ENCODE results near the gene CETN1. TPM values are rescaled to one million over a fixed set of nuclear protein-coding genes. Genes with fewer than 3 reads are reported as not detected.

Gene CETN1
- total RNA-seq, 1 experiment from 2014 or later: not detected

DNA sequence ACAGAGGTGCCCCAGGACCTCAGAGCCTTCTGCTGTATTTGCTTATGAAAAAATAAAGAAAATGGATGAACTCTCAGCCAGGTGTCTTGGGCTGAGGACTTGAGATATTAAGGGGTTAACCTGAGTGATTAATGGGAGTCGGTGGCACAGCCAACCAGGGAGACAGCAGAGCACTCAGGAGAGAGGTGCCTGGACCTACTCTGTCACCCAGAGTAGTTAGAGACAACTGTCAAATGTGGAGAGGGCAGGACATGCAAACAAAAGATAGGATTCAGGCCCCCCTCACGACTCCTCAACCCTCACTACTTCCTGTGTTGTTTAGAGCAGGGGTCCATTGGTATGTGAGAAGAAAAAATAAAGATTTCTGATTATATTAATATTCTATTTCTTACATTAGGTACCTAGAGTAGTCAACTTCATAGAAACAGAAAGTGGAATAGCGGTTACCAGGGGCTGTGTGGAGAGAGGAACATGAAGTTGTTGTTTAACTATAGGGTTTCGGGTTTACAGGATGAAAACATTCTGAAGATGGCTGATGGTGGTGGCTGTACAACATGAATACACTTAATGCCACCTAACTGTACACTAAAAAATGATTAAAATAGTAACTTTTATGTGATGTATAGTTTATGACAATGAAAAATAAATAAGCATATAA, 28.6 kb upstream of the CETN1 start:
- CTCF ChIA-PET: no interaction called here
- H3K27ac ChIP-seq (ENCODE audit: low read depth, low read length, poor library complexity, severe bottlenecking): no peak overlapping the region
- H3K4me1 ChIP-seq (ENCODE audit: insufficient read depth, low read length, poor library complexity, severe bottlenecking): peaks cover 4% of the 10 kb centered on the region
- H3K36me3 ChIP-seq (ENCODE audit: insufficient read depth, low read length, poor library complexity, severe bottlenecking): no peaks in the 10 kb centered on the region
- intact Hi-C loops (cut with micrococcal nuclease; ENCODE audit: unreplicated experiment): no loop called here
- TF ChIP-seq EZH2 (IDR thresholded peaks at IDR 0.05; ENCODE audit: borderline replicate concordance, low read depth, low read length, poor library complexity, severe bottlenecking) (no peak), CTCF (conservative IDR thresholded peaks at IDR 0.05; ENCODE audit: low read depth, low read length) (no peak)
- POLR2A ChIA-PET (ENCODE audit: low non-redundant PET): no interaction called here
- H3K9me3 ChIP-seq (ENCODE audit: low read depth, low read length, poor library complexity, severe bottlenecking): no peaks in the 10 kb centered on the region
- DNase-seq (ENCODE audit: low spot score): no peak
- no TSS peak for BruUV-seq (replicated peaks)
- no peak overlapping the region for H3K4me3 ChIP-seq (ENCODE audit: low read depth, low read length, poor library complexity, severe bottlenecking)
- no peaks in the 10 kb centered on the region for H3K27me3 ChIP-seq (replicated peaks; ENCODE audit: insufficient read depth, low read depth, low read length, poor library complexity)

DNA sequence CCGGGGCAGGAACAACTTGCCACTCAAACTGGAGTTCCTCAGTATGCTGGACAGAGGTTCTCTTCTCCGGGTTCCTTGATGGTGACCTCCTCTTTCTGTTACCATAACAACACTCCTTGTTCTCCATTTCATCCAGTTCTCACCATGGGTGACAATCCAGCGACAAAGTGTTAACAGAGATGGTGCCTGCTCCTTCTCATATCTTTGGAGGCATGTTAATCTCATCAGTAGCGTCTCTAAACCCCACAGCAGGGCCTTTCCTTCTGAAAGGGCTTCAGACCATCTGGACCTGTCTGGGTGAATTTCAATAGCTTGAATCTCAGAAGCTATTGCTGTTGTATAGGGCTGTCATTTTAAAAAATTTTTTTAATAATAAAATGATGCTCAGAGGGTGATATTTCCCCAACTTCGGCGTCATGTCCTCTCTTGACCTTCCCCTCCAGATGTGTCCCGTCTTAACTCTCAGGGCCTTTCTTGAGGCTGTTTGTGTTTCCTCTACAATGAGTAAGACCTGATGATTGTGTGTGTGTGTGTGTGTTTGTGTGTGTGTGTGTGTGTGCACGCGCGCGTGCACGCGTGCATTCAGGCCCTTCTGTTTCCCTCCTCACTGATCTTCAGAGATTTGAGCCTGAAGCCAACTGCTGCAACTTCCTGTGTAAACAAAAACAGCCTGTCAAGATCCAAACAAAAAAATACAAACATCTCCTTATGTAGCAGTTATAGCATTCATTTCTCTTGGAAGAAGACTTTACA, 24.3 kb upstream of the CETN1 start:
- Histone ChIP-seq H3K27me3 (replicated peaks; ENCODE audit: insufficient read depth, low read depth, low read length, poor library complexity) (no peaks in the 10 kb centered on the region), H3K4me3 (ENCODE audit: low read depth, low read length, poor library complexity, severe bottlenecking) (no peak overlapping the region), H3K36me3 (ENCODE audit: insufficient read depth, low read length, poor library complexity, severe bottlenecking) (no peaks in the 10 kb centered on the region), H3K9me3 (ENCODE audit: low read depth, low read length, poor library complexity, severe bottlenecking) (no peaks in the 10 kb centered on the region), H3K4me1 (ENCODE audit: insufficient read depth, low read length, poor library complexity, severe bottlenecking) (peaks cover 4% of the 10 kb centered on the region), H3K27ac (ENCODE audit: low read depth, low read length, poor library complexity, severe bottlenecking) (no peak overlapping the region)
- BruUV-seq (replicated peaks): no TSS peak
- TF ChIP-seq EZH2 (IDR thresholded peaks at IDR 0.05; ENCODE audit: borderline replicate concordance, low read depth, low read length, poor library complexity, severe bottlenecking) (no peak), CTCF (conservative IDR thresholded peaks at IDR 0.05; ENCODE audit: low read depth, low read length) (no peak)
- POLR2A ChIA-PET (ENCODE audit: low non-redundant PET): interaction anchor here (0.5 kb wide), 1 partner anchor 260 kb away, joined by 4 read pairs; no protein-coding TSS in a partner anchor
- CTCF ChIA-PET: no interaction called here
- no peak for DNase-seq (ENCODE audit: low spot score)
- intact Hi-C loops (cut with micrococcal nuclease; ENCODE audit: unreplicated experiment): no loop called here

GRCh38 chr18:564708-565561, 15.2 kb upstream of the CETN1 start:
- TF ChIP-seq CTCF (conservative IDR thresholded peaks at IDR 0.05; ENCODE audit: low read depth, low read length): no peak
- no peak for TF ChIP-seq EZH2 (IDR thresholded peaks at IDR 0.05; ENCODE audit: borderline replicate concordance, low read depth, low read length, poor library complexity, severe bottlenecking)
- H3K36me3 ChIP-seq (ENCODE audit: insufficient read depth, low read length, poor library complexity, severe bottlenecking): no peaks in the 10 kb centered on the region
- no peaks in the 10 kb centered on the region for H3K4me1 ChIP-seq (ENCODE audit: insufficient read depth, low read length, poor library complexity, severe bottlenecking)
- H3K4me3 ChIP-seq (ENCODE audit: low read depth, low read length, poor library complexity, severe bottlenecking): no peak overlapping the region
- ChIA-PET POLR2A (ENCODE audit: low non-redundant PET) (no interaction called here), CTCF (no interaction called here)
- no peak overlapping the region for H3K27ac ChIP-seq (ENCODE audit: low read depth, low read length, poor library complexity, severe bottlenecking)
- intact Hi-C loops (cut with micrococcal nuclease; ENCODE audit: unreplicated experiment): no loop called here
- H3K9me3 ChIP-seq (ENCODE audit: low read depth, low read length, poor library complexity, severe bottlenecking): no peaks in the 10 kb centered on the region
- DNase-seq (ENCODE audit: low spot score): no peak
- H3K27me3 ChIP-seq (replicated peaks; ENCODE audit: insufficient read depth, low read depth, low read length, poor library complexity): no peaks in the 10 kb centered on the region
- BruUV-seq (replicated peaks): no TSS peak

Data from A673 (cell line).